ENCODE data around the gene STRBP. TPM values are rescaled to one million over a fixed set of nuclear protein-coding genes. Genes with fewer than 3 reads are reported as not detected.

Gene STRBP
- total RNA-seq, 2 experiments from 2014 or later: 20.4 to 22.6 TPM

DNA sequence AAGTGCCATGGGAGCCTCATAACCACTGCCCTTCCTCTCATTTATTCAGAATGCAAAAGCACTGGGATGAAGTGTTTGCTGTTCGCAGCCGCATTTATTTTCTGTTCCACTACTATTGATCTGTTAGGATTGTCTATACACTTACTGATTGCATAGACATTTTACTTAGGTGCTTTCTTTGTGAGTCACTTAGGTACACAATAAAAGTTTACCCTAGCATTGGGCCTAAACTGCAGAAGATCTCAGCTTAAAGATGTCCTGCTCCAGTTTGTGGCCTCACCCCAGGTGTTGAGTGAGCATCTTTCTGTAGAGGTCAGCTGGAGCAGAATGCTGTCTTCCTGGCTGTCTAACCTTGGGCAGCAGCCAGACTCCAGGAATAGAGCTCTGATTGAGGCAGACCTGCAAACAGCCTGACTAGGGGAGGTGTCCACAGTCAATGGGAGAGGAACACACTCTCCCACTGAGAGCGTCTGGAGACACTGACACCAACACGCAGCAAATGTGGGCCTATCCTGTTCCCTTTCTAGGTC is 181.0 kb downstream of the STRBP start:
- Mint-ChIP-seq H3K27me3 (no peaks in the 10 kb centered on the region), H3K36me3 (ENCODE audit: low read depth) (peaks cover 28% of the 10 kb centered on the region), H3K4me3 (no peak overlapping the region), H3K27ac (no peak overlapping the region), H3K4me1 (peaks cover 4% of the 10 kb centered on the region), H3K9me3 (no peaks in the 10 kb centered on the region)
- CTCF ChIA-PET: no interaction called here
- POLR2A ChIA-PET: no interaction called here
- DNase-seq: no peak

- Mint-ChIP-seq H3K9me3 (no peaks in the 10 kb centered on the region), H3K4me3 (no peak overlapping the region), H3K27ac (no peak overlapping the region), H3K27me3 (no peaks in the 10 kb centered on the region), H3K36me3 (ENCODE audit: low read depth) (peaks cover 27% of the 10 kb centered on the region), H3K4me1 (peaks cover 4% of the 10 kb centered on the region)
- CTCF ChIA-PET: no interaction called here
- DNase-seq: no peak
- POLR2A ChIA-PET: no interaction called here
Measured at GRCh38 chr9:123085916-123086315, 182.5 kb downstream of the STRBP start.

DNA sequence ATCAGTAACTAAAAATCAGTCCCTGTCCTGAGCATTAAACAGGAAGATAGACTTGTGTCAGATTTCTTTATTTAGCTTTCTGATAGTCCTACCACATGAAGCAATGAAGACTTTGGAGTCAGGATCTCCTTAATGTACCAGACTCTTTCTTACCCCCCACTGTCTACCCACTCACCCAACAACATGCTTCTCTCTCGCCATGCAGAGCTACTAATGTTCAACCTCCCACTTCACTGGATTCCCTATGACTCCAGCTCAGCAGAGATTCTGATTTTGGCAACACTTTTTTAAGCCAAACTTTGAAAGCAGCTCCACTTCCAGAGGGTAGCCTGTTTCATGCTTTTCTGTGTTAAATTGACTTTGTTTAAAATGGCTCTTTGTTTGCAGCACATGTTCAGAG is 184.1 kb downstream of the STRBP start:
- H3K27me3 Mint-ChIP-seq: no peaks in the 10 kb centered on the region
- no peak overlapping the region for H3K4me3 Mint-ChIP-seq
- peaks cover 25% of the 10 kb centered on the region for H3K36me3 Mint-ChIP-seq (ENCODE audit: low read depth)
- POLR2A ChIA-PET: no interaction called here
- H3K9me3 Mint-ChIP-seq: no peaks in the 10 kb centered on the region
- H3K4me1 Mint-ChIP-seq: peaks cover 8% of the 10 kb centered on the region
- CTCF ChIA-PET: interaction anchor here (1.7 kb wide), 1 partner anchor 265 kb away, joined by 3 read pairs; no protein-coding TSS in a partner anchor
- no peak overlapping the region for H3K27ac Mint-ChIP-seq
- DNase-seq: no peak

DNA sequence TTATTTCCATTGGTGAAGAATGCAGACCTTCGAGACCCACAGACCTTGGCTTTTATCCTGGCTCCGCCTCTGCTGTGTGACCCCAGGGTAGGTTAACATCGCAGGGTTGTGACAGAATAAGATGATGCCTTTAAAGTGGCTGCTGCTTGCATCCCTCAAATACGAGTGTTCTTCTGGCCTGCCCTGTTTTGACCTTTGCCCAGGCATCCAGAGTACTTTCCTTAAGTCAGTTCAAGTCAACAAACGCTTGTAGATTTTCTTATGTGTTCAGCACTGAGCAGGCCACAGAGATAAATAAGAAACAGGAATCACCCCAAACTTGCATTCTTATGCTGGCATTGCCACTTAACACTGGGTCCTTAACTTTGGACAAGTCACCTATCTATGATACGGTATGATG is 184.7 kb downstream of the STRBP start:
- H3K27me3 Mint-ChIP-seq: no peaks in the 10 kb centered on the region
- DNase-seq: no peak
- peaks cover 8% of the 10 kb centered on the region for H3K4me1 Mint-ChIP-seq
- no peaks in the 10 kb centered on the region for H3K9me3 Mint-ChIP-seq
- POLR2A ChIA-PET: no interaction called here
- no peak overlapping the region for H3K27ac Mint-ChIP-seq
- H3K4me3 Mint-ChIP-seq: no peak overlapping the region
- CTCF ChIA-PET: interaction anchor here (1.2 kb wide), 1 partner anchor 10 kb away, joined by 3 read pairs; no protein-coding TSS in a partner anchor
- peaks cover 25% of the 10 kb centered on the region for H3K36me3 Mint-ChIP-seq (ENCODE audit: low read depth)

DNA sequence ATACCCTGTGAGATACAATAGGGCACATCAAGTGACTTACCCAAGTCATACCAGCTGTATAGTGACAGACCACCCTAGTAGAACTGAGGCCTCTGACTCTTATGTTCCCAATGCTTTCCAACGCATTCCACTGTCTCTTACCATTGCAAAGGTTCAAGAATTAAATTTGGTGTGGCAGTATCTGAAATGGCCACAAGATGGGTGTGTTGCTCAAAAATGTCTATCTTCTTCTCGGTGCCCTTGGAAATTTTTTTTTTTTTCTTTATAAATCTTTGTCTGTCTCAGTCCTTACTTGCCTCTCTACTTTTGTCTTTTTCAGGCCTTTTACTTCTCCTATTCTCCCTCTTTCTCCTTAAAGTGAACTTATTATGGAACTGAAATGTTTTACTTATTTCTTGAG is 186.6 kb downstream of the STRBP start:
- ChIA-PET POLR2A (no interaction called here), CTCF (interaction anchor here (0.8 to 4.0 kb wide), 8 partner anchors 13 to 272 kb away, joined by 3 to 33 read pairs (median 4); no protein-coding TSS in a partner anchor)
- DNase-seq: no peak
- H3K4me1 Mint-ChIP-seq: peaks cover 8% of the 10 kb centered on the region
- H3K27ac Mint-ChIP-seq: no peak overlapping the region
- no peaks in the 10 kb centered on the region for H3K9me3 Mint-ChIP-seq
- no peak overlapping the region for H3K4me3 Mint-ChIP-seq
- no peaks in the 10 kb centered on the region for H3K27me3 Mint-ChIP-seq
- peaks cover 28% of the 10 kb centered on the region for H3K36me3 Mint-ChIP-seq (ENCODE audit: low read depth)

- peaks cover 5% of the 10 kb centered on the region for H3K4me1 Mint-ChIP-seq
- no peaks in the 10 kb centered on the region for H3K27me3 Mint-ChIP-seq
- H3K36me3 Mint-ChIP-seq (ENCODE audit: low read depth): peaks cover 23% of the 10 kb centered on the region
- CTCF ChIA-PET: interaction anchor here (1.9 to 4.0 kb wide), 3 partner anchors 14 to 274 kb away, joined by 7 to 33 read pairs (median 7); no protein-coding TSS in a partner anchor
- H3K4me3 Mint-ChIP-seq: no peak overlapping the region
- no peak for DNase-seq
- no peak overlapping the region for H3K27ac Mint-ChIP-seq
- POLR2A ChIA-PET: interaction anchor here (0.9 kb wide), 1 partner anchor 259 kb away, joined by 3 read pairs; no protein-coding TSS in a partner anchor
- no peaks in the 10 kb centered on the region for H3K9me3 Mint-ChIP-seq
Measured at GRCh38 chr9:123080444-123080843, 187.9 kb downstream of the STRBP start.

DNA sequence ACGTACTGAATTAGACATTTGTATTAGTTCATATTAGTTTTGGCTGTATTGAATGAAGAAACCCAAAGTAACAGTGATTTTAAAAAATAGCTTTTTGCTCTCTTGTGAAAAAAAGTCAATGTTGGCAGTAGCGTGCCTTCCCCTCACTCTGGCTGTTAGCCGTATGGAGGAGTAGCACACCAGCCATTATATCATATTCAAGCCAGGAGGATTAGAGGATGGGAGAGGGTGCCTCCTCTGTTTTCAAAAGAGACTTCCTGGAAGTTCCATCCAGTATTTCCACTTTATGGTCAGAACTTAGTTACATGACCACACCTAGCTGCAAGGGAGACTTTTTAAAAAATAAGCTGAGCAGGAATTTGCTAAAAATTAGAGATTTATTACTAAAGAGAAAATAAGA is 193.8 kb downstream of the STRBP start:
- no peak for DNase-seq
- Mint-ChIP-seq H3K36me3 (ENCODE audit: low read depth) (peaks cover 14% of the 10 kb centered on the region), H3K27me3 (no peaks in the 10 kb centered on the region), H3K9me3 (no peaks in the 10 kb centered on the region), H3K27ac (no peak overlapping the region), H3K4me3 (no peak overlapping the region), H3K4me1 (no peaks in the 10 kb centered on the region)
- CTCF ChIA-PET: no interaction called here
- POLR2A ChIA-PET: no interaction called here

GRCh38 chr9:123073991-123074422 is 194.4 kb downstream of the STRBP start:
- Mint-ChIP-seq H3K36me3 (ENCODE audit: low read depth) (peaks cover 14% of the 10 kb centered on the region), H3K27ac (no peak overlapping the region), H3K4me3 (no peak overlapping the region), H3K9me3 (no peaks in the 10 kb centered on the region), H3K4me1 (no peaks in the 10 kb centered on the region), H3K27me3 (no peaks in the 10 kb centered on the region)
- CTCF ChIA-PET: interaction anchor here (1.0 kb wide), 1 partner anchor 9 kb away, joined by 3 read pairs; no protein-coding TSS in a partner anchor
- POLR2A ChIA-PET: no interaction called here
- no peak for DNase-seq

DNA sequence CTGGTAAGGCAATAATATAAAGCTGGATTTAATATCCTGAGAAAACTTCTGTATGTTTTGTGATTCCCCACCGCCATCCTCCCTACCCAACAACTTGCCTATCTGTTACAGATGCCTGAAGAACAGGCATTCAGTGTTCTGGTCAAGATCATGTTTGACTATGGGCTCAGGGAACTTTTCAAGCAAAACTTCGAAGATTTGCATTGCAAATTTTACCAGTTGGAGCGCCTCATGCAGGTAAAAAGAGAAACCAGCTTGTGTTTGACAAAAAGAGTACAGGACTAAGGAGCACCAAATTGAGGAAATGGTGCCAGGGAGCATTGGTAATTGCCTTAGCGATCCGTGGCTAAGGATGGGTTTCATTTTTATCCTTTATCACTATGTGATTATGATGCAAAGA is 194.9 kb downstream of the STRBP start:
- ChIA-PET CTCF (interaction anchor here (1.0 kb wide), 1 partner anchor 10 kb away, joined by 3 read pairs; no protein-coding TSS in a partner anchor), POLR2A (no interaction called here)
- Mint-ChIP-seq H3K27ac (no peak overlapping the region), H3K4me1 (no peaks in the 10 kb centered on the region), H3K9me3 (no peaks in the 10 kb centered on the region), H3K4me3 (no peak overlapping the region), H3K36me3 (ENCODE audit: low read depth) (peaks cover 14% of the 10 kb centered on the region), H3K27me3 (no peaks in the 10 kb centered on the region)
- DNase-seq: no peak

- H3K36me3 Mint-ChIP-seq (ENCODE audit: low read depth): peaks cover 16% of the 10 kb centered on the region
- CTCF ChIA-PET: interaction anchor here (1.4 kb wide), 1 partner anchor 11 kb away, joined by 3 read pairs; no protein-coding TSS in a partner anchor
- DNase-seq: no peak
- H3K9me3 Mint-ChIP-seq: no peaks in the 10 kb centered on the region
- H3K4me1 Mint-ChIP-seq: no peaks in the 10 kb centered on the region
- H3K4me3 Mint-ChIP-seq: no peak overlapping the region
- no peak overlapping the region for H3K27ac Mint-ChIP-seq
- H3K27me3 Mint-ChIP-seq: no peaks in the 10 kb centered on the region
- POLR2A ChIA-PET: no interaction called here
Measured at GRCh38 chr9:123072407-123072995, 195.9 kb downstream of the STRBP start.

Other genes starting within 250 kb of the STRBP start
- under 1 TPM; 0.58 to 0.88 TPM for gene GPR21, start 234.9 kb downstream of the STRBP start, total RNA-seq
- gene CRB2, start 87.6 kb upstream of the STRBP start, total RNA-seq: under 1 TPM in 1 of 2 experiments, not detected in 1; 0.03 TPM

Data from activated CD4-positive, alpha-beta memory T cell treated with anti-CD3 and anti-CD28 coated beads, Interleukin-2, amount 10 ng/mL, durations not matched to agents 7 days and 5 days (primary cell).